ENCODE results near the gene MUC6. TPM values are rescaled to one million over a fixed set of nuclear protein-coding genes. Genes with fewer than 3 reads are reported as not detected.

Gene MUC6
- total RNA-seq, 3 donors from 2014 or later = not detected

GRCh38 chr11:1030556-1030955 lies 6.0 kb downstream of the MUC6 start:
- DNase-seq (no peak), ATAC-seq (no peak)
- H3K4me3 ChIP-seq = no peak overlapping the region
- H3K9me3 ChIP-seq = no peaks in the 10 kb centered on the region
- no peaks in the 10 kb centered on the region for H3K4me1 ChIP-seq (ENCODE audit: low read depth)
- intact Hi-C loops (cut with DNase I, micrococcal nuclease) = no loop called here
- no peaks in the 10 kb centered on the region for H3K36me3 ChIP-seq (ENCODE audit: low read depth)
- TF ChIP-seq CTCF (IDR thresholded peaks at IDR 0.05) = no peak

GRCh38 chr11:1030086-1030485 lies 6.4 kb downstream of the MUC6 start:
- no peak for DNase-seq
- Histone ChIP-seq H3K36me3 (ENCODE audit: low read depth) (no peaks in the 10 kb centered on the region), H3K9me3 (no peaks in the 10 kb centered on the region), H3K4me3 (no peak overlapping the region), H3K4me1 (ENCODE audit: low read depth) (no peaks in the 10 kb centered on the region)
- no peak for TF ChIP-seq CTCF (IDR thresholded peaks at IDR 0.05)
- intact Hi-C loops (cut with DNase I, micrococcal nuclease) = no loop called here
- ATAC-seq = no peak

GRCh38 chr11:1029654-1030053 lies 6.9 kb downstream of the MUC6 start:
- TF ChIP-seq CTCF (IDR thresholded peaks at IDR 0.05) = no peak
- Histone ChIP-seq H3K9me3 (no peaks in the 10 kb centered on the region), H3K4me1 (ENCODE audit: low read depth) (no peaks in the 10 kb centered on the region), H3K36me3 (ENCODE audit: low read depth) (no peaks in the 10 kb centered on the region), H3K4me3 (no peak overlapping the region)
- DNase-seq (no peak), ATAC-seq (no peak)
- intact Hi-C loops (cut with DNase I, micrococcal nuclease) = no loop called here

GRCh38 chr11:1029051-1029450 lies 7.5 kb downstream of the MUC6 start:
- DNase-seq (no peak), ATAC-seq (no peak)
- TF ChIP-seq CTCF (IDR thresholded peaks at IDR 0.05) = no peak
- Histone ChIP-seq H3K4me3 (no peak overlapping the region), H3K4me1 (ENCODE audit: low read depth) (no peaks in the 10 kb centered on the region), H3K9me3 (no peaks in the 10 kb centered on the region), H3K36me3 (ENCODE audit: low read depth) (no peaks in the 10 kb centered on the region)
- intact Hi-C loops (cut with DNase I, micrococcal nuclease) = no loop called here

GRCh38 chr11:1028616-1029015 lies 7.9 kb downstream of the MUC6 start:
- Histone ChIP-seq H3K4me1 (ENCODE audit: low read depth) (no peaks in the 10 kb centered on the region), H3K9me3 (no peaks in the 10 kb centered on the region), H3K4me3 (no peak overlapping the region), H3K36me3 (ENCODE audit: low read depth) (no peaks in the 10 kb centered on the region)
- intact Hi-C loops (cut with DNase I, micrococcal nuclease) = no loop called here
- TF ChIP-seq CTCF (IDR thresholded peaks at IDR 0.05) = no peak
- DNase-seq (no peak), ATAC-seq (no peak)

GRCh38 chr11:1028291-1028540 lies 8.3 kb downstream of the MUC6 start:
- Histone ChIP-seq H3K9me3 (no peaks in the 10 kb centered on the region), H3K4me1 (ENCODE audit: low read depth) (no peaks in the 10 kb centered on the region), H3K36me3 (ENCODE audit: low read depth) (no peaks in the 10 kb centered on the region), H3K4me3 (no peak overlapping the region)
- DNase-seq = no peak
- TF ChIP-seq CTCF (IDR thresholded peaks at IDR 0.05) = no peak
- intact Hi-C loops (cut with DNase I, micrococcal nuclease) = no loop called here
- ATAC-seq = no peak
